ENCODE results near the gene FGFR4. TPM values are rescaled to one million over a fixed set of nuclear protein-coding genes. Genes with fewer than 3 reads are reported as not detected.

Gene FGFR4
- polyA plus RNA-seq, 1 experiment: 5.8 TPM

DNA sequence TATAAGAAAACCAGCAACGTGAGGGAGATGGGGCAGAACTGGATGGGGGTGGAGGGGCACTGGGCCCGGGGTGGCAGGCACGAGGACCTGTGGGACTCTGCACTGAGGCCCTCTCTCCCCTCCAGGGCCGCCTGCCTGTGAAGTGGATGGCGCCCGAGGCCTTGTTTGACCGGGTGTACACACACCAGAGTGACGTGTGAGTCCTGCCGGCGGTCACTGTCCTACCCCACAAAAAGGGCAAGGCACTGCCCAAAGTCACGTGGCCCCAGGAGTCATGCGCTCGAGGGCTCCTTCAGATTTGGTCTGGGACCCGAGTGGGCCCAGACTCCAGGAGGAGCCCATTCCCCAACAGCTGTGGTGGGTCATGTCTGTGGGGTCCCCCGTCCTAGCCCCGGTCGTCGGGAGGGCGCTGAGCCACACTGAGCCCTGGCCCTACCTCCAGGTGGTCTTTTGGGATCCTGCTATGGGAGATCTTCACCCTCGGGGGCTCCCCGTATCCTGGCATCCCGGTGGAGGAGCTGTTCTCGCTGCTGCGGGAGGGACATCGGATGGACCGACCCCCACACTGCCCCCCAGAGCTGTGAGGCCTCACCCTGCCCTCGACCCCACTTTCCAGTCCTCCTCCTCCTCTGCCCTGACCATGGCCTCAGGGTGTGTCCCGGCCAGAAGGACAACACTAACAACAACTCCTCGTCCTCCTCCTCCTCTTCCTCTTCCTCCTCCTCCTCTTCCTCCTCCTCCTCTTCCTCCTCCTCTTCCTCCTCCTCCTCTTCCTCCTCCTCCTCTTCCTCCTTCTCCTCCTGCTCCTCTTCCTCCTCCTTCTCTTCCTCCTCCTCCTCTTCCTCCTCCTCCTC, 9.7 kb downstream of the FGFR4 start:
- no peak for TF ChIP-seq CTCF (IDR thresholded peaks at IDR 0.05; ENCODE audit: low read depth, low read length)
- no peak overlapping the region for H3K4me3 ChIP-seq (ENCODE audit: low read depth, low read length)
- H3K27me3 ChIP-seq (ENCODE audit: control insufficient read depth, insufficient read depth, low read length): no peaks in the 10 kb centered on the region
- H3K9me3 ChIP-seq (ENCODE audit: control insufficient read depth, insufficient read depth, low read length): no peaks in the 10 kb centered on the region; the same call in 1 of the 2 replicates
- no peak overlapping the region for H3K27ac ChIP-seq (ENCODE audit: low read depth, low read length)
- DNase-seq (ENCODE audit: low read depth, low spot score): no peak
- ChIA-PET CTCF (interaction anchor here (1.6 to 3.4 kb wide), 3 partner anchors 16 to 25 kb away, joined by 5 to 25 read pairs (median 6); no protein-coding TSS in a partner anchor), POLR2A (no interaction called here)

- DNase-seq (ENCODE audit: low read depth, low spot score): no peak
- no peak overlapping the region for H3K27ac ChIP-seq (ENCODE audit: low read depth, low read length)
- TF ChIP-seq CTCF (IDR thresholded peaks at IDR 0.05; ENCODE audit: low read depth, low read length): no peak
- H3K27me3 ChIP-seq (ENCODE audit: control insufficient read depth, insufficient read depth, low read length): no peaks in the 10 kb centered on the region
- POLR2A ChIA-PET: interaction anchor here (0.9 kb wide), 1 partner anchor 13 kb away, joined by 3 read pairs; no protein-coding TSS in a partner anchor
- H3K9me3 ChIP-seq (ENCODE audit: control insufficient read depth, insufficient read depth, low read length): no peaks in the 10 kb centered on the region; the same call in 1 of the 2 replicates
- CTCF ChIA-PET: interaction anchor here (1.2 to 3.4 kb wide), 4 partner anchors 10 to 437 kb away, joined by 3 to 25 read pairs (median 9); partner anchors contain the start of gene FGFR4
- H3K4me3 ChIP-seq (ENCODE audit: low read depth, low read length): no peak overlapping the region
These were observed 10.6 kb downstream of the FGFR4 start for GRCh38 chr5:177097016-177097985.

DNA sequence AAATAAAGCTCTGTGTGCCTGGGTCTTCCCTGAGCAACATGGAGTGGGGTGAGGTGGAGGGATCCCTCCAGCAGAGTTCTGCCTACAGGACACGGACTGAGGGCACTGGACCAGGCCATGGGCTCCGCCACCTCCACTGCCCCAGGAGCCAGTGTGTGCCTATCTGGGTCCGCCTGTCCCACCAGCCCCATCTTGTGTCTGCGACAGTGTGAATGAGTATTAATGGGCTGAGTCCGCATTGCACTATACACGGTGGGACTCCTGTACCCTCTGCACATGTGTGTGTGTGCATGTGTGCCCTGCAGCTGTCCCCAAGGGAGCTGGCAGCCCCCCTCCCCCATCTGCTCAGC, 11.4 kb downstream of the FGFR4 start:
- POLR2A ChIA-PET: interaction anchor here (0.7 to 1.2 kb wide), 4 partner anchors 12 to 211 kb away, joined by 3 to 5 read pairs (median 3); partner anchors contain the start of gene FGFR4
- Histone ChIP-seq H3K27me3 (ENCODE audit: control insufficient read depth, insufficient read depth, low read length) (no peaks in the 10 kb centered on the region), H3K4me3 (ENCODE audit: low read depth, low read length) (no peak overlapping the region), H3K27ac (ENCODE audit: low read depth, low read length) (peak overlapping the region; percentile 84), H3K9me3 (ENCODE audit: control insufficient read depth, insufficient read depth, low read length) (no peaks in the 10 kb centered on the region; the same call in 1 of the 2 replicates)
- no peak for DNase-seq (ENCODE audit: low read depth, low spot score)
- CTCF ChIA-PET: interaction anchor here (1.2 to 3.4 kb wide), 6 partner anchors 11 to 437 kb away, joined by 3 to 25 read pairs (median 7); partner anchors contain the start of gene FGFR4
- TF ChIP-seq CTCF (IDR thresholded peaks at IDR 0.05; ENCODE audit: low read depth, low read length): no peak

DNA sequence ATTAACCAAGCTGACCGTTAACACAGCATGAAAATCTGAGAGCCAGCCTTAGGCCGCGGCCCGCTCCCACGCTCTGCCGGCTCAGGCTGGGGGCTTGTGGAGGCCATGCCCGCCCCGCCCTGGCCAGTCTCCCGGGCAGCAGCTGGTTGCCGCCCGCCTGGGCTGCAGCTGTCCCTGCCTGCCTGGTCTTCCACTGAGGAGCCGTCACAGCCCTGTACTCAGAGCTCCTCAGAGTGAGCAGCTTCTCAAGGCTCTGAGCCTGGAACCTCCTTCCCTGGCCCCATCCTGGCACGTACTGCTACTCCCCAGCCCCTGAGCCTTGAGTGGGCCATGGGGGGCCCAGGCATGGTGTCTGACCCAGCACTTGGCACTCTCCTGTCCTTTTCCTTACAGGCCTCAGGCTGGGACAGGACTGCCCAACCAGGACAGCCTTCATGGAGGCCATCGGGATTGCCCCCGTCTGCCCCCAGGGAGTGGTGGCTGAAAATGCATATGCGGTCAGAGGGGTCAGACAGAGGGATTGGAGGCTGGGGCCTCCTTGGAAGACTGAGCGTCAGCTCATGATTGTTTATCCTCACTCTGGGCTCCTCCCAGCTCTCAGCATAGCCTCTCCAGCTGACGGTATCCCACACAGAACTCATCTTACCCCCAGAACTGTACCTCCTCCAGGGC, 11.9 kb downstream of the FGFR4 start:
- Histone ChIP-seq H3K27ac (ENCODE audit: low read depth, low read length) (peak overlapping the region; percentile 84), H3K27me3 (ENCODE audit: control insufficient read depth, insufficient read depth, low read length) (peaks cover under 1% of the 10 kb centered on the region), H3K4me3 (ENCODE audit: low read depth, low read length) (no peak overlapping the region), H3K9me3 (ENCODE audit: control insufficient read depth, insufficient read depth, low read length) (no peaks in the 10 kb centered on the region; the same call in 1 of the 2 replicates)
- ChIA-PET POLR2A (interaction anchor here (0.5 to 1.2 kb wide), 5 partner anchors 12 to 210 kb away, joined by 3 to 7 read pairs (median 3); partner anchors contain the start of gene FGFR4), CTCF (interaction anchor here (0.7 to 3.4 kb wide), 5 partner anchors 12 to 437 kb away, joined by 3 to 25 read pairs (median 9); partner anchors contain the start of gene FGFR4)
- no peak for TF ChIP-seq CTCF (IDR thresholded peaks at IDR 0.05; ENCODE audit: low read depth, low read length)
- DNase-seq (ENCODE audit: low read depth, low spot score): no peak
